HG02571 (cell line): Measurements from ENCODE around the gene MCTP1.

Source experiments
- ATAC-seq: cut with Tn5 transposase; IDR thresholded peaks from one replicate; pipeline ENCODE4 v1.9.1; 2021; ENCODE audit warnings: mild to moderate bottlenecking, moderate library complexity; ENCODE audit not compliant: unreplicated experiment

Gene MCTP1

GRCh38 chr5:95078868-95079267 lies 206.0 kb downstream of the MCTP1 start:
- ATAC-seq = no peak

- ATAC-seq = no peak
Observed at GRCh38 chr5:95076395-95077185, 208.3 kb downstream of the MCTP1 start.

- ATAC-seq = no peak
Observed at GRCh38 chr5:95075111-95075510, 209.8 kb downstream of the MCTP1 start.

- ATAC-seq = no peak
Observed at GRCh38 chr5:95072281-95072680, 212.6 kb downstream of the MCTP1 start.

- ATAC-seq = no peak
Observed at GRCh38 chr5:95070866-95071265, 214.0 kb downstream of the MCTP1 start.

GRCh38 chr5:95070453-95070852 lies 214.4 kb downstream of the MCTP1 start:
- no peak for ATAC-seq

- no peak for ATAC-seq
Observed at GRCh38 chr5:95069948-95070347, 214.9 kb downstream of the MCTP1 start.

- ATAC-seq = no peak
Observed at GRCh38 chr5:95069021-95069420, 215.9 kb downstream of the MCTP1 start.

- no peak for ATAC-seq
Observed at GRCh38 chr5:95068289-95068910, 216.5 kb downstream of the MCTP1 start.

GRCh38 chr5:95066048-95066447 lies 218.8 kb downstream of the MCTP1 start:
- ATAC-seq = no peak

- no peak for ATAC-seq
Observed at GRCh38 chr5:95063492-95063891, 221.4 kb downstream of the MCTP1 start.

GRCh38 chr5:95060098-95060497 lies 224.8 kb downstream of the MCTP1 start:
- no peak for ATAC-seq

- no peak for ATAC-seq
Observed at GRCh38 chr5:95059636-95060035, 225.3 kb downstream of the MCTP1 start.

- no peak for ATAC-seq
Observed at GRCh38 chr5:95057615-95058014, 227.3 kb downstream of the MCTP1 start.

- no peak for ATAC-seq
Observed at GRCh38 chr5:95053253-95053652, 231.6 kb downstream of the MCTP1 start.

GRCh38 chr5:95050708-95051107 lies 234.2 kb downstream of the MCTP1 start:
- no peak for ATAC-seq

GRCh38 chr5:95048628-95049027 lies 236.3 kb downstream of the MCTP1 start:
- no peak for ATAC-seq

GRCh38 chr5:95045181-95045965 lies 239.5 kb downstream of the MCTP1 start:
- no peak for ATAC-seq

- no peak for ATAC-seq
Observed at GRCh38 chr5:95044096-95044495, 240.8 kb downstream of the MCTP1 start.

- no peak for ATAC-seq
Observed at GRCh38 chr5:95043648-95044047, 241.2 kb downstream of the MCTP1 start.

GRCh38 chr5:95043234-95043633 lies 241.7 kb downstream of the MCTP1 start:
- ATAC-seq = no peak

- no peak for ATAC-seq
Observed at GRCh38 chr5:95042037-95042436, 242.9 kb downstream of the MCTP1 start.
